Urothelium cell line (cell line): ENCODE measurements around the gene HYAL1.
"Not testable (repeated sequence)": the region's sequence is repeated elsewhere in the genome, so short reads cannot be mapped to it uniquely, and the experiment has no call there.

Experiments used
- DNase-seq: peaks from one replicate; pipeline ENCODE4 v3.0.0; 2011; ENCODE audit warnings: low spot score, mixed read lengths
- FAIRE-seq: peaks from 2 replicates; lab custom pipeline; 2011; peaks lifted over from hg19 to GRCh38; lab: Jason Lieb, UNC

HYAL1 gene

GRCh38 chr3:50295553-50296431 lies 7.6 kb downstream of the HYAL1 start:
- FAIRE-seq (no peak), DNase-seq (no peak)

GRCh38 chr3:50294492-50295403 lies 8.6 kb downstream of the HYAL1 start:
- FAIRE-seq (no peak), DNase-seq (no peak)

GRCh38 chr3:50294089-50294488 lies 9.3 kb downstream of the HYAL1 start:
- FAIRE-seq = no peak
- DNase-seq = no peak

GRCh38 chr3:50293079-50293801 lies 10.1 kb downstream of the HYAL1 start:
- peak; percentile 32 for FAIRE-seq

DNA sequence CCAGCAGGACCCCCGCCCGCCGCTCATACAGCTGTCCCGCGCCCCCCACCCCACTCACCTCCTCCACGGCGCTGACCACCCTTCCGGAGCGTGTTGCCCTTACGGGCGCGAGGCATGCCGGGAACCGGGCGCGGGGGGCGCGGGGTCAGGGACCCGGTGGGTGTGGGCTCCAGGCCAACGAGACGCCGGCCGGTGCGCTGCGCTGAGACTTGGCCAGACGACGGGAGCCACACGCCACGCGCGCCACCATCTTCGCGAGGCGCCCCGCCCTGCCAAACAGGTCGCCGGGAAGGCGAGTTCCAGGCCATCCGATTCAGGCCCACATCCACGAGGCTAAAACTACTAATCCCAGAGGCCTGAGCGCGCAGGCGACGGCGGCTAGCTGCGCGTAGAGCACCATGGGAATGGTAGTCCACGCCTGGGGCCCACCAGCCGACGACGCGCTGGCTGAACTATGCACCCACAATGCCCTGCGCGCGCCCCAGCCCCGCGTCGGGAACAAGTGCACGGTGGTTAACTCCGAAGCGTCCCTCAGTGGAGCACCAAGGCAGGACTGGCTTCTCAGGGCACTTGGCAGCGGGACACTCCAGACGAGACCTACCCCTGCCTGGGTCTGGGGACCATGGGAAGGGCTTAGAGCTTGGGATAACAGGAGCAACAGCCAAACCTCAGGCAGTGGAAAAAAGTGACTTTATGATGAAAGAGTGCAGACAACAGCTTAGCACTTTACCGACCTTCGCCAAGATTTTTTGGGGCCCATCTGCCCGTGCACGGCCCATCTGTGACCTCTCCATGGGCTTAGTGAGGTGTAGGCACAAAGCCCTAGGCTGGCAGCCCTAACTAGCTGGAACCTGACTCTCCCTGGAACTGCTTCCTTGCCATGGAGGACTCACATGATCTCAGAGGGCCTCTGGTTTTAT lies 11.0 kb downstream of the HYAL1 start, which contains the start of gene IFRD2:
IFRD2 (minus strand) TSS at position 271 of the 920 bp plus-strand sequence; CDS start at position 116, 155 bp downstream.
- peak; percentile 99 for FAIRE-seq
- DNase-seq = peak; percentile 97

More at GRCh38 chr3:50293079-50293801, 10.1 kb downstream of the HYAL1 start:
- DNase-seq = no peak

GRCh38 chr3:50290161-50290641 lies 13.2 kb downstream of the HYAL1 start:
- DNase-seq (no peak), FAIRE-seq (no peak)

DNA sequence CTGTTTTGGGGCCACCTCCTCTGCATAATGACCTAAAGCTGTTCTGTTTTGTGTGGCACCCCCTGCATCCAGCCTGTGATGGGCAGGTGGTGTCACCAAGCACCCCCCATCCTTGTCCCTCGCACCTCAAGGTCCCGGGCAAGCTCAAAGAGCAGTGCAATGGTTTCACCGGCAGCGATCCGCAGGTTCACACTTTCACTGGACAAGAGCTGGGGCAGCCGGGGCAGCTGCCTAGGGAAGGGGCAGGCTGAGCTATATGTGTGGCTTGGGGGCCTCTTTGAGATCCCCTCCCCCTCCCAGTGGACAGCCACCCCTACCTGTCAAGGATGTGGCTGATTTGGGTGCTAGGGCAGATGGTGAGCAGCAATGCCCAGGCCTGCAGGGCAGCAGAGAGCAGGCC lies 14.2 kb downstream of the HYAL1 start:
- DNase-seq = no peak
- no peak for FAIRE-seq

DNA sequence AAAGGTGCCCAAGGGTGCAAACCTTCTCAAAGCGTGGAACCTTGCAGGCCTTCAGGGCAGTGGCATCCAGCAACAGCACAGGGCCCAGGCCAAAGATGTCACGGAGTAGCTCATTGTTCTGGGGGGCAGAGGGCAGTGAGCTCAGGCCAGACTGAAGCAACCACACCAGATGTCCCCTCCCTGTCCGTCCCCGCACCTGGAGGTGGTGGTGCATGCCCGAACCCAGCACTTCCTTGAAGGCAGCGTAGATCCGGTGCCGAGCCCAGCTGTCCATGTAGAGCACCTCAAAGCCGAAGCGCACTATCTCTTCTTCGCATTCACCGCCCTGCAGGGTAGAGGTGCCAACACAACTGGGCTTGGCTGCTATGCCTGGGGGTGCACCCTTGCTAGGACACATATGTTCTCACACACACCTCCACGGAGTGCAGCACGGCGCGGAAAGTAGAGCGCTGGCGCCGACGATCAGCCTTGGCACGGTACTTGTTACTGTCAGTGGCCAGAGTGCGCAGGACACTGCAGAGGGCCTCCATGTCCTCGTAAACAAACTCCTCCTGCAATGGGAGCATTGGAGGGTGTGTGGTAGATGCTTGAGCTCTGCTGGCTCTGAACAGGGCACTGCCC lies 14.9 kb downstream of the HYAL1 start:
- no peak for DNase-seq
- no peak for FAIRE-seq

DNA sequence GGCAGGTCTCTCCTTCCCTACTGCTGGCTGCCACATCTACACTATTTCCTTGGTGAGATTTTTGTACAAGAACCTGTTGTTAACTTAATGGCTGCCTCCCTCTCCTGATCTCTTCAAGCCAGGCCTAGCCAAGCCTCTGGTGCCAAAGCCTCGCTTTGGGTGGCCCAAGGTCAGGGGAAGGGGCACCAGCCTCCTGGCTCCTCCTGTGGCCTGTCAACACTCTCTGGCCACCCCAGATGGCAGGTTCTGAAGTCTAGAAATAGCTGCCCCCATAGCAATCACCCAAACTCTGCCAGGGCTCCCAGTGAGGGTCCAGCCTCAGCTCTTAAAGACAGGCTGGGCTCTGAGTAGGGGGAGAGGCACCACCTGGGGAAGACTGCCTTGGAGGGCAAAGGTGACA lies 16.1 kb downstream of the HYAL1 start:
- FAIRE-seq = no peak
- no peak for DNase-seq

DNA sequence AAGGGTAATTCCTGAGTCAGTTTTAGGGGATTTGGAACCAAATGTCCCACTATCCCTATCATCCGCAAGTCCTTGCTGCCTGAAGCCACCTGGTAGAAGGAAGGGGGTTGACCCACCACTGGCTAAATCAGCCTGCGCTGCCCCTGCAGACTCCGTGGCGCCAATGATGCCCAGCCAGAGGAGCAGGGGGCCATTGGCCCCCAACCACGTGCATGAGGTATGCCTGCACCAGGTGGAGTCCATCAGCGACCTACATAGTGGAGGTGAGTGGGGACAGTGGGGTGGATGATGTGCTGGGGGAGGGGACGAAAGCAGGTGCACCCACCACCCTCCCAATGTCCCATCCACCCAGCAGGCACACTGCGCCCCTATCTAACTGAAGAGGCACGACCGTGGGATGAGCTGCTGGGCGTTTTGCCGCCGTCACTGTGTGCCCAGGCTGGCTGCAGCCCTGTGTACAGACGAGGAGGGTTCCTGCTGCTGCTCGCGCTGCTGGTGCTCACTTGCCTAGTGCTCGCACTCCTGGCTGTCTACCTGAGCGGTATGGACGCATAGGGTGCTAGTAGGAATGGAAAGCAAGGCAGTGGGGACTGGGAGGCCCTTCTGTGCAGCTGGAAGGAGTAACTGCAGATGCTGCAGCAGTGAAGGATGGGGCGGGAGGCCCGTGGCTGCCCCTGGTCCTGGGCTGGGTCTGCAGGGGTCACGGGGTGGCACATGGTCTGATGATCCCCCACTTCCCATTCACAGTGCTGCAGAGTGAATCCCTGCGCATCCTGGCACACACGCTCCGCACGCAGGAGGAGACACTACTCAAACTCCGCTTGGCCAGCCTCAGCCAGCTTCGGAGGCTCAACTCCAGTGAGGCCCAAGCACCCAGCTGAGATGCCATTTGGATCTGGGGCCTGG lies 16.8 kb downstream of the HYAL1 start:
- FAIRE-seq = peak; percentile 37
- DNase-seq = no peak

DNA sequence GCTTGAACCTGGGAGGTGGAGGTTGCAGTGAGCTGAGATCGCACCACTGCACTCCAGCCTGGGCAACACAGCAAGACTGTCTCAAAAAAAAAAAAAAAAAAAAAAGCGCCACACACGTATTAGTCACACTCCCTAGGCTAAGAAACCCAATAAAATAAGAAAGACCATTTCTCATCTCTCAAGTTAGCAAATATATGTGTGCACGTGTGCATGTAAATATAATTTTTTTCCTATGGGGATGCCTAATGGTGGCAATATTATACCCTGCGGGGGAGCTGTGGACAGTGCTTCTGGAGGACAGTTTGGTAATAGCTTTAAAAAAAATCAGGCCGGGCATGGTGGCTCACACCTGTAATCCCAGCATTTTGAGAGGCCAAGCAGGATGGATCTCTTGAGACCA lies 19.3 kb downstream of the HYAL1 start:
- FAIRE-seq, DNase-seq: not testable (repeated sequence)

DNA sequence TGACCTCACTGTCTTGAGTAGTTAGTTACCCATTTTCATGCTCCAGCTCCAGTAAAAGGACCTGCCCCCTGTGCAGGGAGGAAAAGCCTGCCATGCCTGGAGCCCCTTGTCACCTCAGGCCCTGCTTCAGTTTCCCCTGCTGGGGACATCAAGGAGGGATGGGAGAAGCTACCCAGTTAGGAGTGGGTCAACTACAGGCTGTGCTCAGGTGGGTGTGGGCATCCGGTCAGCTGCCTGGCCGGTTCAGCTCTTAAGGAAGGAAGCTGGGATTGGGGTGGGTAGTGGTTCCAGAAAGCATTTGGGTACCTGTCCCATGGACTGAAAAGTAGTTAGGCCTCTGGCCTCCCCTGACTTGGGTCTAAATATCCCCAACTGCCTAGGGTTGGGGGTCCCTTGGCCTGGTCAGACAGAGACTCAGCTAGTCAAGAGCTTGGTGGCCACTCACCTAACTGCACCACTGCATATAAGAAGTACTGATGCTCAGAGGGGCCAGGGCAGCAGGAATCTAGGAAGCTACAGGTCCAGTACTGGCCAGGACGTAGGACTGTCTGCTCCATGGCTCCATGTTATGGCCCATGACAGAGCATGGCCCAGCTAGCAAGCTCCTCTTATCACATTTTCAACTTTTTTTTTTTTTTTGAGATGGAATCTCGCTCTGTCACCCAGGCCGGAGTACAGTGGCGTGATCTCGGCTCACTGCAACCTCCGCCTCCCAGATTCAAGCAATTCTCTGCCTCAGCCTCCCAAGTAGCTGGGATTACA lies 23.9 kb downstream of the HYAL1 start:
- DNase-seq (no peak), FAIRE-seq (no peak)

GRCh38 chr3:50278880-50279224 lies 24.5 kb downstream of the HYAL1 start, which contains the start of gene LSMEM2:
Gene LSMEM2, plus strand, starts transcription at chr3:50279087. Its CDS starts 27 bp downstream, at chr3:50279114.
- DNase-seq = no peak
- FAIRE-seq = no peak

- no peak for FAIRE-seq
Observed at GRCh38 chr3:50278123-50278879, 25.1 kb downstream of the HYAL1 start.

GRCh38 chr3:50276762-50277101 lies 26.6 kb downstream of the HYAL1 start:
- no peak for DNase-seq
- no peak for FAIRE-seq

More at GRCh38 chr3:50278123-50278879, 25.1 kb downstream of the HYAL1 start:
- no peak for DNase-seq

DNA sequence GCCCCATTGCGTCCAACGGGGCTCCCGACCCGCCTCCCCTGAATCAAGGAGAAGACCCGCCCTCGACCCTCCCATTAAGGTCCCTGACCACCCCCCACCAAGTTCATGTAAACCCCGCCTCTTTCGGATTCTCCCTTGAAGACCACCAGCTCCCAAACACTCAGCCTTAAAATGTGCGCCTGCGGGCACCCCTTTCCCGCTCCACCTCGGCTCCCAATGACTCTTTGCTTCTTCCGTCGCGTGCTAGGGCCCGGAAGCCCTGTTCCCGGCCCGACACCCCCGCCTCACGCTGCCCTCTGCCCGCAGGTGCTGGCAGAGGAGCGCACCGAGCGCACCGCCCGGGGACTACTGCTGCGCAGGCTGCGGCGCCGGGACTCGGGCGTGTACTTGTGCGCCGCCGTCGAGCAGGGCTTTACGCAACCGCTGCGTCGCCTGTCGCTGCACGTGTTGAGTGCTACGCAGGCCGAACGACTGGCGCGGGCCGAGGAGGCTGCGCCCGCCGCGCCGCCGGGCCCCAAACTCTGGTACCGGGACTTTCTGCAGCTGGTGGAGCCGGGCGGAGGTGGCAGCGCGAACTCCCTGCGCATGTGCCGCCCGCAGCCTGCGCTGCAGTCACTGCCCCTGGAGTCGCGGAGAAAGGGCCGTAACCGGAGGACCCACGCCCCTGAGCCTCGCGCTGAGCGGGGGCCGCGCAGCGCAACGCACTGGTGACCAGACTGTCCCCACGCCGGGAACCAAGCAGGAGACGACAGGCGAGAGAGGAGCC lies 27.2 kb downstream of the HYAL1 start:
- FAIRE-seq (no peak), DNase-seq (no peak)
